ENCODE data around the gene PPP1R26. TPM values are rescaled to one million over a fixed set of nuclear protein-coding genes. Genes with fewer than 3 reads are reported as not detected.

PPP1R26 gene
- total RNA-seq, 2 donors from 2014 or later = 15.3 to 41.9 TPM

- Histone ChIP-seq H3K27ac (no peak overlapping the region), H3K36me3 (no peaks in the 10 kb centered on the region), H3K9me3 (no peaks in the 10 kb centered on the region), H3K27me3 (replicated peaks; ENCODE audit: insufficient read depth) (no peaks in the 10 kb centered on the region), H3K4me3 (no peak overlapping the region), H3K4me1 (replicated peaks) (no peaks in the 10 kb centered on the region)
- intact Hi-C loops (cut with DNase I) = no loop called here
- no peak for TF ChIP-seq POLR2A (IDR thresholded peaks at IDR 0.05)
- TF ChIP-seq CTCF (IDR thresholded peaks at IDR 0.05) = no peak
- TF ChIP-seq POLR2AphosphoS5 (IDR thresholded peaks at IDR 0.05) = no peak
- no peak for DNase-seq (ENCODE audit: low spot score)
- WGBS = 96% methylated on average over 10 of the region's 10 CpGs
These were observed 39.8 kb downstream of the PPP1R26 start for GRCh38 chr9:135519179-135519971.

GRCh38 chr9:135520916-135521607, 41.5 kb downstream of the PPP1R26 start, which contains the start of gene LCN1:
Gene LCN1, plus strand, starts transcription at chr9:135521440. Its CDS starts 58 bp downstream, at chr9:135521498.
- no peaks in the 10 kb centered on the region for H3K36me3 ChIP-seq
- TF ChIP-seq POLR2A (IDR thresholded peaks at IDR 0.05) (no peak), POLR2AphosphoS5 (IDR thresholded peaks at IDR 0.05) (no peak), CTCF (IDR thresholded peaks at IDR 0.05) (no peak)
- H3K4me3 ChIP-seq = no peak within 1 kb of the TSS
- no peaks in the 10 kb centered on the region for H3K9me3 ChIP-seq
- no peak for DNase-seq (ENCODE audit: low spot score)
- H3K27me3 ChIP-seq (replicated peaks; ENCODE audit: insufficient read depth) = no peaks in the 10 kb centered on the region
- H3K4me1 ChIP-seq (replicated peaks) = no peaks in the 10 kb centered on the region
- H3K27ac ChIP-seq = no peak within 1 kb of the TSS
- intact Hi-C loops (cut with DNase I) = no loop called here
- 77% methylated on average over 18 of the region's 18 CpGs for WGBS

- H3K36me3 ChIP-seq = no peaks in the 10 kb centered on the region
- H3K4me3 ChIP-seq = no peak overlapping the region
- no peaks in the 10 kb centered on the region for H3K4me1 ChIP-seq (replicated peaks)
- DNase-seq (ENCODE audit: low spot score) = no peak
- H3K27ac ChIP-seq = no peak overlapping the region
- 88% methylated on average over 11 of the region's 11 CpGs for WGBS
- intact Hi-C loops (cut with DNase I) = no loop called here
- TF ChIP-seq POLR2AphosphoS5 (IDR thresholded peaks at IDR 0.05) (no peak), CTCF (IDR thresholded peaks at IDR 0.05) (no peak), POLR2A (IDR thresholded peaks at IDR 0.05) (no peak)
- no peaks in the 10 kb centered on the region for H3K27me3 ChIP-seq (replicated peaks; ENCODE audit: insufficient read depth)
- H3K9me3 ChIP-seq = no peaks in the 10 kb centered on the region
These were observed 42.1 kb downstream of the PPP1R26 start for GRCh38 chr9:135521608-135522095.

GRCh38 chr9:135522137-135522877, 42.7 kb downstream of the PPP1R26 start:
- WGBS = 72% methylated on average over 16 of the region's 16 CpGs
- intact Hi-C loops (cut with DNase I) = no loop called here
- no peaks in the 10 kb centered on the region for H3K36me3 ChIP-seq
- H3K4me1 ChIP-seq (replicated peaks) = no peaks in the 10 kb centered on the region
- H3K27me3 ChIP-seq (replicated peaks; ENCODE audit: insufficient read depth) = no peaks in the 10 kb centered on the region
- H3K4me3 ChIP-seq = no peak overlapping the region
- H3K9me3 ChIP-seq = no peaks in the 10 kb centered on the region
- H3K27ac ChIP-seq = no peak overlapping the region
- TF ChIP-seq POLR2A (IDR thresholded peaks at IDR 0.05) = no peak
- no peak for TF ChIP-seq POLR2AphosphoS5 (IDR thresholded peaks at IDR 0.05)
- no peak for TF ChIP-seq CTCF (IDR thresholded peaks at IDR 0.05)
- DNase-seq (ENCODE audit: low spot score) = no peak

Data from prostate gland (tissue), 2 donors.